HG03196 (cell line): Measurements from ENCODE around the gene SNRNP35.
"Not testable (repeated sequence)": the region's sequence is repeated elsewhere in the genome, so short reads cannot be mapped to it uniquely, and the experiment has no call there.

Source experiments
- ATAC-seq: cut with Tn5 transposase; IDR thresholded peaks from one replicate; pipeline ENCODE4 v1.9.1; 2021; ENCODE audit not compliant: unreplicated experiment

SNRNP35 gene

GRCh38 chr12:123488539-123489230 lies 30.7 kb downstream of the SNRNP35 start:
- ATAC-seq, result no peak

GRCh38 chr12:123489580-123489979 lies 31.6 kb downstream of the SNRNP35 start:
- no peak for ATAC-seq

DNA sequence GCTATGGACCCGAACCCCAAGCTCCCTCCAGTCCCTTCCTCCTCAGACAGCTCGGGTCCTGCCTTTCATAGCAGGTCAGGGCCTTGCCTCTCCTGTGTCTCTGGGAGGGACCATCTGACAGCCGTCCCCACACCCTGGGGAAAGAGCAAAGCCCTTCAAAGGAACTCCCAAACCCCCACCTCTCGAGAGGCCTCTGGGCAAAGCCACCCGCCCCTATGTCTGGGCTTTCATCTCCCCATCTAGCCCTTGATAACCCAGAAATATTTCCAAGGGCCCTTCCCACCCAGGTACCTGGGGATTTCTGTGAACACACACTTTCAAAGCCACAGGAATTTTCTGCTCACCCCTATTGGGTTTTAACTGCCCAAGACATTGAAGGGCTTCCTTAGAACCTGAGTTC lies 32.1 kb downstream of the SNRNP35 start:
- ATAC-seq, result no peak

GRCh38 chr12:123491056-123491455 lies 33.1 kb downstream of the SNRNP35 start:
- no peak for ATAC-seq

DNA sequence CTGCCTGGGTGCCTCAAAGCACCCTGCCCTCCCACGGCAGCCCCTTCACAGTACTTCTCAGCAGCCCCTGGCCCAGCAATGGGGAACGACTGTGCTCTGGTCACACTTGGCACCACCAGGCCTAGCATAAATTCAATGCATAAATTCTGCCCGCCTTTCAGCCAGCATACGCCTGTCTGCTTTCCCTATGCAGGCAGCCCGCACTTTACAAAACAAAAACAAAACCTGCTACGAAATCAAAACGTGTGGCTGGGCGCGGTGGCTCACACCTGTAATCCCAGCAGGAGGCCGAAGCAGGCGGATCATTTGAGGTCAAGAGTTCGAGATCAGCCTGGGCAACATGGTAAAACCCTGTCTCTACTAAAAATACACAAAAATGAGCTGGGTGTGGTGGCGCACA lies 33.5 kb downstream of the SNRNP35 start:
- no peak for ATAC-seq

GRCh38 chr12:123492339-123493039 lies 34.5 kb downstream of the SNRNP35 start:
- ATAC-seq, result not testable (repeated sequence)

DNA sequence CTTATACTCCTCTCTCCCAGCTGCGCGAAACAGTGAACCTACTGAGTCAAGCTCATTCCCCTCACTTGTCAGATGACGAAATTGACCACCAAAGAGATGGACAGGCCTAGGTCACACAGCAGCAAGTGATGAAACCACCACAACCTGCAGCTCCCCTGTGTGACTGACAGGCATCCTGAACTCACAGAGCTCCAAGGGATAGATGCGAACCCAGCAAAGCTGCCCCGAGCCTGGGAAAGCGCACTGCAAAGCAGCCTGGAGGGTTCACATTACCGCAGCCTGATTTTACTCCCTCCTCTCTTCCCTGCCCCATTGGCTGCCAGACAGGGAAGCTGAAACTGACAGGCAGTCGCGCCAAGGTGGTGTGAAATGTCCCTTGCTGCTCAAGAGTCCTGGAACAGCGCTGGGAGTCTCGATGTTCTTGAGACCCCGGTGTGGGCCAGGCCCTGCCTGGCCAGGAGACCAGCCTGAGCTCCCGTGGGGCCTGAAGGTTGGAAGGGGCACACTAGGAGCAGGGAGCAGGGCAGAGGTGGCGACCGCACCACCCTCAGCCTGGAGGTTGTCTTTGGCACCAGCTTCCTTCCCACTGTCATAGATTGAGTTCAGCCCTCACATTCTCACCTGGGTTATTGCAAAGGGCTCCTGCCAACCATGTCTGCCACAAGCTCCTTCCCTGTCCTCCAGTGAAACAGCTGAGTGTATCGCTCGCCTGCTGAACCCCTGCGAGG lies 36.3 kb downstream of the SNRNP35 start:
- no peak for ATAC-seq

- ATAC-seq, result no peak
Measured at GRCh38 chr12:123497065-123497464, 39.1 kb downstream of the SNRNP35 start.

DNA sequence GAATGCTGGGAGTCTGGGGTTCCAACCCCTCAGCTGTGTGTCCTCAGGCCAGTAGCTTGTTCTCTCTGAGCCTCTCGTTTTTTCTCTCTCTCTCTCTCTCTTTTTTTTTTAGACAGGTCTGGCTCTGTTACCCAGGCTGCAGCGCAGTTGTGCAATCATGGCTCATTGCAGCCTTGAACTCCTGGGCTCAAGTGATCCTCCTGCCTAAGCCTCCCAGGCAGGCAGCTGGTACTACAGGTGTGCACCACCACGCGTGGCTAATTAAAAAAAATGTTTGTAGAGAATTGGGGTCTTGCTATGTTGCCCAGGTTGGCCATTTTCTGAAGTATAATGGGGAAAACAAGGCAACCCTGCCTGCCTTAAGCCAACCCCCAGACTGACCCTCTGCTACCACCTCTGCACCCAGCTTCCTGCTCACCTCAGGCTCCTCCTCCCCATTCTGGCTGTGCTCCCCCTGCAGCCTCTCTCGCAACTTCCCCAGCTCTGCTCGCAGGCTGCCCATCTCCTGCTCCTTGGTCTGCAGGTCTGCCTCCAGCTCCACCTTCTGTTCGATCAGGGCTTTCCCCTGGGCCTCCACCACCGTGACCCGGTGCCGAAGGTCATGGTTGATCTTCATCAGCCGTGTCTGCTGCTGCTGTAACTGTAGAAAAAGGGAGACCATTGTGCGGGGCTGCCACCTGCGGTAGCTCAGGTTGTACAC lies 40.3 kb downstream of the SNRNP35 start:
- ATAC-seq, result no peak

GRCh38 chr12:123499332-123499731 lies 41.4 kb downstream of the SNRNP35 start:
- ATAC-seq, result no peak

DNA sequence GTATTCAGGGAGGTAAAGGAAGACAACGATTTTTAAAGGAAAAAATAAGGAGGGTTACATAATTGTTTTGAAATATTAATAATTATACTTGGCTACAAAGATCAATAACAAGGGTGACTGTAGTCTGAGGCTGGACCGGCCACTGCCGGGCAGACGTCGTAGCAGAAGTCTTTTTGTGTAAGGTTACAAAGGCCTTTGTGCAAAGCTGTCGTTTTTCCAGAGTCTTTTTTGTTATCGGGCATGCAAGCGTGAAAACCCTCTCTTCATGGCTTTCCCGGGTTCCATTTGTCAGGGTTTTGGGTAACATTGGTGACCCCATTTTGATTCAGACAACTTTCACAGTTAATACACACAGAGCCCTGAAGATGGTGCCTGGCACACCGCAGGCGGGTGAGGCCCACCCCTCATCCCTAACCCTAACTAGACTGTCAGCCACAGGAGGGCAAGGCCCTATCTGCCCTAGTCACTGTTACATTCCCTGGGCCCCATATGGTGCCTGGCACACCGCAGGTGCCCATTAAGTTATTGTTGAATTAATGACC lies 44.3 kb downstream of the SNRNP35 start:
- no peak for ATAC-seq

- ATAC-seq, result no peak
Measured at GRCh38 chr12:123506059-123506842, 48.3 kb downstream of the SNRNP35 start.

DNA sequence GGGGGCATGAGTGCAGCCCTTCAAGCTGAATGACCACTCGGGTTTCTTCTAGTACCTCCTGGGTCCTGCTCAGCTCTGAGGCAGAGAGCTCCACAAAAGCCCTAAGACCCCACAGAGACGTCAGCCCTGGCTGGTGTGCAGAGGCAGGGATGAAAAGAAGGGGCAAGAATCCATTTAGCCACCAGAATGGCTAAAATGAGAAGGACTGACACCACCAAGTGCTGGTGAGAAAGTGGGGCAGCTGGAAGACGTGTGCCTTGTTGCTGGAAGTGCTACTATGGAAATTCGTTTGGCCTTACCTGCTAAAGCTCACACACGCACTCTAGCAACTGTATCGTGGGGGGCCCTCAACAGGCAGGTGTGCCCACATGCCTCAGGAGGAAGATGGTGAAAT lies 48.9 kb downstream of the SNRNP35 start:
- no peak for ATAC-seq

DNA sequence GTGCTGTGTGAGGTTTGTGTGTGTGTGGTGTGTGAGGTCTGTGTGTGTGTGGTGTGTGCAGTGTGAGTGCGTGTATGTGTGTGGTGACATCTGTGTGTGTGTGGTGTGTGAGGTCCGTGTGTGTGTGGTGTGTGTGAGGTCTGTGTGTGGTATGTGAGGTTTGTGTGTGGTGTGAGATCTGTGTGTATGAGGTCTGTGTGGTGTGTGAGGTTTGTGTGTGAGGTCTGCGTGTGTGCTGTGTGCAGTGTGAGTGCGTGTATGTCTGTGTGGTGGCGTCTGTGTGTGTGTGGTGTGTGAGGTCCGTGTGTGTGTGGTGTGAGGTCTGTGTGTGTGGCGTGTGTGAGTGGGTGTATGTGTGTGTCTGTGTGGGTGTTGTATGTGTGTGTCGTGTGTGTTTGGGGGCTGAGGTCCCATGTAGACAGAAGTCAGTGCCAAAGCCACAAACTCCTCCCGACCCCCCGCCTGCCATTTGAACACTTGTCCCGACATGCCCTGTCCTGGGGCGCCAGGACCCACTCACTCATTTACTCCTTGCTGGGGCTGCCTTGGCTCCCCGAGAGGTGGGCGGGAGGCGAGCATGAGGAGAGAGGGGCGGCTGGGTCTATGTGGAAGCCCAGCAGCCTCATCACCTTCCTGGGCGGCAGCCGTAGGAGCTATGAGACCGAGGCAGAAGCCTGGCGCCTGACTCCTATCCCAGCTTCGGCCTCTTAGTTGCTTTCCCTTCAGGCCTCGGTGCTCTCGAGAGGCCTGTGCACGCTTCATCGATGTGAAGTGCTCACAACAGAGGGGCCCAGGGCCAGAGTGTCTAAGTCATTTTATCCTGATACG lies 55.1 kb downstream of the SNRNP35 start:
- no peak for ATAC-seq

- no peak for ATAC-seq
Measured at GRCh38 chr12:123513805-123514204, 55.9 kb downstream of the SNRNP35 start.

- ATAC-seq, result not testable (repeated sequence)
Measured at GRCh38 chr12:123514582-123515221, 56.8 kb downstream of the SNRNP35 start.

GRCh38 chr12:123516216-123516780 lies 58.4 kb downstream of the SNRNP35 start:
- ATAC-seq, result no peak
